Breast epithelium (tissue), 4 donors: Measurements from ENCODE around the gene SIGLEC11. TPM values are rescaled to one million over a fixed set of nuclear protein-coding genes. Genes with fewer than 3 reads are reported as not detected.
"Not testable (repeated sequence)": the region's sequence is repeated elsewhere in the genome, so short reads cannot be mapped to it uniquely, and the experiment has no call there.

Experiments
- DNase-seq, 2 donors: peaks; one replicate each; pipeline ENCODE4 v3.0.0-alpha.2; 2019; ENCODE audit warnings: low spot score in 2 of 2
- H3K27ac ChIP-seq, 2 donors: fragments of 200-600 bp; sonication (generic) in 1 of 2; one replicate each; pipeline ENCODE4 v1.5.1; 2016 to 2019; ENCODE audit warnings: mild to moderate bottlenecking in 1 of 2
- H3K27me3 ChIP-seq, 2 donors: fragments of 200-600 bp; sonication (generic) in 1 of 2; one replicate each; pipeline versions ENCODE4 v1.5.1 to v1.6.0; 2017 to 2019; ENCODE audit warnings: control low read depth in 1 of 2, mild to moderate bottlenecking in 1 of 2
- H3K36me3 ChIP-seq: fragments of 200-600 bp; one replicate; pipeline ENCODE4 v1.5.1; 2019
- H3K4me1 ChIP-seq, 2 donors: fragments of 200-600 bp; sonication (generic); one replicate each; pipeline ENCODE4 v1.5.1; 2016 to 2019; ENCODE audit warnings: control low read depth in 1 of 2
- H3K4me3 ChIP-seq, 3 donors: fragments of 200-600 bp; sonication (generic); 1 replicate in 2 of 3; 2 replicates in 1 of 3; pipeline ENCODE4 v1.5.1; 2016 to 2019; ENCODE audit warnings: mild to moderate bottlenecking in 3 of 3, moderate library complexity in 2 of 3
- H3K9me3 ChIP-seq, 2 donors: fragments of 200-600 bp; sonication (generic) in 1 of 2; one replicate each; pipeline ENCODE4 v1.5.1; 2016 to 2019; ENCODE audit warnings: control low read depth in 1 of 2
- POLR2A ChIP-seq: fragments of 450-650 bp; IDR thresholded peaks from one replicate; pipeline ENCODE4 v1.6.1; 2016; ENCODE audit warnings: antibody characterized with exemption, mild to moderate bottlenecking, moderate library complexity
- POLR2AphosphoS5 ChIP-seq, 3 donors: sonication (generic); formaldehyde crosslinking; IDR thresholded peaks; one replicate each; pipeline ENCODE4 v1.6.1; 2017; ENCODE audit warnings: antibody characterized with exemption in 3 of 3
- intact Hi-C: fragments of 100-400 bp; cut with DNase I; formaldehyde crosslinking; loops from one replicate; pipeline ENCODE4 v1.15.1; 2023; ENCODE audit warnings: low total_unique reads
- total RNA-seq, 3 donors: library from RNA; depleted of rRNA; stranded (reverse); fragments of >200 nt; gene quantifications; one replicate each; pipeline ENCODE4 v1.1.0, GENCODE V29; 2016
- TF ChIP-seq, protein P1 (sequence below), 3 donors: fragments of 450-650 bp; IDR thresholded peaks; one replicate each; pipeline ENCODE4 v1.5.1; 2016 to 2017; ENCODE audit warnings: antibody characterized with exemption in 3 of 3, mild to moderate bottlenecking in 3 of 3, moderate library complexity in 3 of 3

Gene SIGLEC11
- total RNA-seq, 3 donors from 2014 or later: 0.59 to 2.2 (median 0.66) TPM

- intact Hi-C loops: loop anchor here (1.0 kb wide), 1 partner anchor 16 kb away; no protein-coding TSS in a partner anchor
- Histone ChIP-seq H3K27me3 (no peaks in the 10 kb centered on the region), H3K9me3 (no peaks in the 10 kb centered on the region), H3K27ac (no peak overlapping the region), H3K36me3 (no peaks in the 10 kb centered on the region), H3K4me1 (no peaks in the 10 kb centered on the region), H3K4me3 (no peak overlapping the region)
- TF ChIP-seq, protein P1, sequence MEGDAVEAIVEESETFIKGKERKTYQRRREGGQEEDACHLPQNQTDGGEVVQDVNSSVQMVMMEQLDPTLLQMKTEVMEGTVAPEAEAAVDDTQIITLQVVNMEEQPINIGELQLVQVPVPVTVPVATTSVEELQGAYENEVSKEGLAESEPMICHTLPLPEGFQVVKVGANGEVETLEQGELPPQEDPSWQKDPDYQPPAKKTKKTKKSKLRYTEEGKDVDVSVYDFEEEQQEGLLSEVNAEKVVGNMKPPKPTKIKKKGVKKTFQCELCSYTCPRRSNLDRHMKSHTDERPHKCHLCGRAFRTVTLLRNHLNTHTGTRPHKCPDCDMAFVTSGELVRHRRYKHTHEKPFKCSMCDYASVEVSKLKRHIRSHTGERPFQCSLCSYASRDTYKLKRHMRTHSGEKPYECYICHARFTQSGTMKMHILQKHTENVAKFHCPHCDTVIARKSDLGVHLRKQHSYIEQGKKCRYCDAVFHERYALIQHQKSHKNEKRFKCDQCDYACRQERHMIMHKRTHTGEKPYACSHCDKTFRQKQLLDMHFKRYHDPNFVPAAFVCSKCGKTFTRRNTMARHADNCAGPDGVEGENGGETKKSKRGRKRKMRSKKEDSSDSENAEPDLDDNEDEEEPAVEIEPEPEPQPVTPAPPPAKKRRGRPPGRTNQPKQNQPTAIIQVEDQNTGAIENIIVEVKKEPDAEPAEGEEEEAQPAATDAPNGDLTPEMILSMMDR (IDR thresholded peaks at IDR 0.05): no peak
- TF ChIP-seq POLR2AphosphoS5 (IDR thresholded peaks at IDR 0.05) (no peak), POLR2A (no peak)
- DNase-seq: peak in 1 of 2 donors; percentile 24
These were observed 14.6 kb downstream of the SIGLEC11 start for GRCh38 chr19:49946415-49946814.

- H3K27ac ChIP-seq, H3K27me3 ChIP-seq, H3K4me3 ChIP-seq, H3K36me3 ChIP-seq, DNase-seq, intact Hi-C loops, H3K9me3 ChIP-seq, H3K4me1 ChIP-seq: not testable (repeated sequence)
These were observed 16.4 kb downstream of the SIGLEC11 start for GRCh38 chr19:49944567-49944966.

DNA sequence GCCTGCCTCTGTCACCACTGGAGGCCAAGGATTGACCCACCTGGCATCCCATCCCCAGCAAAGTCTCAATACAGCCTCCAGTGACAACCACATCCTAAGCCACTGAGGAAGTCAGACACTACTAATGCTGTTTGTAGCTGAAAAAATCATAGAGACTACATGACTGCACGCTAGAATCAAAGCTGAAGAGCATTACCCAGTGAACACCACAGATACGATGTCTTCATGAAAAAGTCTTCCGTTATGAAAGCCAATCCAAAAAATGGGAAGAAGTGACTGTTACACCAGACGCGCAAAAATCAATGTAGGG is 20.5 kb downstream of the SIGLEC11 start:
- Histone ChIP-seq H3K36me3 (no peaks in the 10 kb centered on the region), H3K27ac (no peak overlapping the region), H3K27me3 (no peaks in the 10 kb centered on the region), H3K4me1 (no peaks in the 10 kb centered on the region), H3K4me3 (no peak overlapping the region), H3K9me3 (no peaks in the 10 kb centered on the region)
- no peak for DNase-seq
- intact Hi-C loops: no loop called here
- TF ChIP-seq, protein P1 (IDR thresholded peaks at IDR 0.05): no peak
- TF ChIP-seq POLR2AphosphoS5 (IDR thresholded peaks at IDR 0.05): no peak
- TF ChIP-seq POLR2A: no peak

DNA sequence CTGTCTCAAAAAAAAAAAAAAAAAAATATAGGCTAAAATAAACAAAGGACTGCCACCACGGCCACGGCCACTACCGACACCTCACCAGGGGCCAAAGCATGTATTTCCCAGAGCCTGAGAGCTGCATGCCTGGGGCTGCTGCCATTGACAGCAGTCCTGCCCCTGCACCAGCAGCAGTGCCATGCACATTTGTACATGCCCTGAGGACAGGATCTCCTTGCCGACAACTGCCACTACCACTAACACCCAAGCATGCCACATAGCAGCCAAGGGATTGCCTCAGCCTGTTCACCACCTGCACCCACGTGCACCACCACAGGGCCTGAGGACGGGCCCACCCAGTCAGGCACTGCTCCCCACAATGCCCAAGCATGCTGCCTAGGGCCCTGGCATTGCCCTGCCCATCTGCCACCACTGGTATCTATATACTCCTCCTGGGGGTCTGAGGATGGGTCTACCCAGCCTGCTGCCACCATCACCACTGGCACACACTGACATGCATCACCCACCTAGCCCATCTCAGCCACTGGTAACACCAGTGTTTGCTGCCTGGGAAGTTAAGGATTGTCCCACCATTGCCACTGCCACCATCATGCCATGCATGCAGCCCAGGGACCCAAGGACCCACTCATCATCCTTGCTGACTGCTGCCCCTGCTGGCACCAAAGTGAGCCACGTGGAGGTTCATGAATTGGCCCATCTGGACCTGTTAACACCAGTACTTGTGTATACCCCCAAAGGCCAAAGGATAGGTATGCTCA is 21.1 kb downstream of the SIGLEC11 start:
- Histone ChIP-seq H3K4me1 (no peaks in the 10 kb centered on the region), H3K9me3 (no peaks in the 10 kb centered on the region), H3K36me3 (no peaks in the 10 kb centered on the region), H3K4me3 (no peak overlapping the region), H3K27ac (no peak overlapping the region), H3K27me3 (no peaks in the 10 kb centered on the region)
- DNase-seq: no peak
- TF ChIP-seq POLR2A (no peak), POLR2AphosphoS5 (IDR thresholded peaks at IDR 0.05) (no peak)
- TF ChIP-seq, protein P1 (IDR thresholded peaks at IDR 0.05): no peak
- intact Hi-C loops: loop anchor here (2.0 kb wide), 1 partner anchor 23 kb away; no protein-coding TSS in a partner anchor

- Histone ChIP-seq H3K27me3 (no peaks in the 10 kb centered on the region), H3K27ac (no peak overlapping the region), H3K4me1 (no peaks in the 10 kb centered on the region), H3K4me3 (no peak overlapping the region), H3K36me3 (no peaks in the 10 kb centered on the region), H3K9me3 (no peaks in the 10 kb centered on the region)
- DNase-seq: no peak
- TF ChIP-seq POLR2AphosphoS5 (IDR thresholded peaks at IDR 0.05) (no peak), POLR2A (no peak)
- TF ChIP-seq, protein P1 (IDR thresholded peaks at IDR 0.05): no peak
- intact Hi-C loops: loop anchor here (2.0 kb wide), 1 partner anchor 24 kb away; no protein-coding TSS in a partner anchor
These were observed 22.3 kb downstream of the SIGLEC11 start for GRCh38 chr19:49938662-49939061.
